Fibroblast of lung (primary cell): ENCODE data around the gene FPR1.

Experiments
- CTCF ChIP-seq, 2 donors: IDR thresholded peaks in 1 of 2; conservative IDR thresholded peaks in 1 of 2; 1 replicate in 1 of 2; 2 replicates in 1 of 2; pipeline ENCODE4 v1.5.1; 2011 to 2012; ENCODE audit warnings: low read length in 2 of 2, control low read depth in 1 of 2, inconsistent platforms in 1 of 2, low read depth in 1 of 2, mild to moderate bottlenecking in 1 of 2
- EZH2 ChIP-seq: IDR thresholded peaks from 2 replicates; pipeline ENCODE4 v1.5.1; 2012; ENCODE audit warnings: low read length, control low read depth, mild to moderate bottlenecking; ENCODE audit errors: missing control alignments

- TF ChIP-seq CTCF (conservative IDR thresholded peaks at IDR 0.05 in 1 of 2, IDR thresholded peaks at IDR 0.05 in 1 of 2; ENCODE audit: low read depth in 1 of 2, low read length in 2 of 2) = no peak
- no peak for TF ChIP-seq EZH2
These were observed 45.8 kb upstream of the FPR1 start for GRCh38 chr19:51797480-51797879.
